HCT116 (cell line): Measurements from ENCODE around the gene GNRHR. TPM values are rescaled to one million over a fixed set of nuclear protein-coding genes. Genes with fewer than 3 reads are reported as not detected.

Source experiments
- total RNA-seq: library from RNA; stranded (reverse); gene quantifications from one replicate; pipeline ENCODE4 v1.2.1, GENCODE V29; 2021; ENCODE audit not compliant: unreplicated experiment

The GNRHR gene
- total RNA-seq, 1 experiment from 2014 or later, result not detected

Other genes starting within 250 kb of the GNRHR start
- gene CENPC, start 208.9 kb downstream of the GNRHR start, total RNA-seq, result 15.4 TPM
- not detected for gene STAP1, start 195.7 kb downstream of the GNRHR start, total RNA-seq
- 98.9 TPM for gene UBA6, start 53.2 kb downstream of the GNRHR start, total RNA-seq
- not detected for gene TMPRSS11D, start 129.6 kb upstream of the GNRHR start, total RNA-seq
- not detected for gene TMPRSS11A, start 209.1 kb upstream of the GNRHR start, total RNA-seq